Activated naive CD4-positive, alpha-beta T cell treated with anti-CD3 and anti-CD28 coated beads, Interleukin-2, amount 50 U/mL, for 16 hours (primary cell): ENCODE data around the gene STX11.

Experiments
- DNase-seq: peaks from one replicate; pipeline ENCODE4 v3.0.0-alpha.2; 2020

Gene STX11

GRCh38 chr6:144143878-144144277 is 6.4 kb upstream of the STX11 start:
- DNase-seq = no peak

- DNase-seq = no peak
These were observed 5.3 kb upstream of the STX11 start for GRCh38 chr6:144144996-144145395.

DNA sequence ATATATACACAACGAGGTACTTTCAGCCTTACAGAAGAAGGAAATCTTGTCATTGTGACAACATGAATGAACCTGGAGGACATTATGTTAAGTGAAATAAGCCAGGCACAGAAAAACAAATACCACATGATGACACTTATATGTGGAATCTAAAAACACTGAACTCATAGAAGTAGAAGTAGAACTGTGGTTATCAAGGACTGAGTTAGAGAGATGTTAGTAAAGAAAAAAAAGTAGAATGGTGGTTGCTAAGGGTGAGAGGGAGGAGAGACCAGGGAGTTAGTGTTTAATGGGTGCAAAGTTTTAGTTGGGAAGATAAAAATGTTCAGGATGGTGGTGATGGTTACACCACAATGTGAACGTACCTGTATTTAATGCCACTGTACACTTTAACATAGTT is 4.8 kb upstream of the STX11 start:
- DNase-seq = no peak

DNA sequence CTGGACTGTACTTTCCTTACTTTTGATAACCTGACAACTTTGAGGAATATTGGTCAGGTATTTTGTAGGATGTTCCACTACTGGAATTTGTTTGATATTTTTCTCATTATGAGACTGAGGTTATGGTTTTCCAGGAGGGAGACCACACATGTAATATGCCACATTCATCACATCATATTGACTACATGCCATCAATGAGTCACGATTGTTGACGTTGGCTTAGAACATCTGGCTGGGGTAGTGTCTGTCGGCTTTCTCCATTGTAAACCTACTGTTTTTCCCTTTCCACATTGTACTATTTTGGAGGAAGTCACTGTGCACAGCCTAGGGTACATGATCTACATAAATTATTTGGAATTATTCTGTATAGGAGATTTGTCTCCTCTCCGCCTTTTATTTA is 1.4 kb upstream of the STX11 start:
- no peak for DNase-seq

DNA sequence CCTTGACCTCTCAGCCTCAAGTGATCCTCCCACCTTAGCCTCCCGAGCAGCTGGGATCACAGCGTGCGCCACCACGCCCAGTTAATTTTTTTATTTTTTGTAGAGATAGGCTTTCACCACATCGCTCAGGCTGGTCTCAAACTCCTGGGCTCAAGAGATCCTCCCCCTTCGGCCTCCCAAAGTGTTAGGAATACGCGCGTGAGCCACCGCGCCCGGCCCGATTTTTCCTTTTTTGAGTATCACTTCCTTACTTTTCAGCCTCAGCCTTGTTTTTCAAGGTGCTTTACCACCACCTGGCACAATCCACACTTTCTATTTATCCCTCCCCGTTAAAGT is 791 bp upstream of the STX11 start:
- DNase-seq = no peak

- DNase-seq = peak; percentile 65
These were observed 667 bp downstream of the STX11 start for GRCh38 chr6:144150710-144151657.

DNA sequence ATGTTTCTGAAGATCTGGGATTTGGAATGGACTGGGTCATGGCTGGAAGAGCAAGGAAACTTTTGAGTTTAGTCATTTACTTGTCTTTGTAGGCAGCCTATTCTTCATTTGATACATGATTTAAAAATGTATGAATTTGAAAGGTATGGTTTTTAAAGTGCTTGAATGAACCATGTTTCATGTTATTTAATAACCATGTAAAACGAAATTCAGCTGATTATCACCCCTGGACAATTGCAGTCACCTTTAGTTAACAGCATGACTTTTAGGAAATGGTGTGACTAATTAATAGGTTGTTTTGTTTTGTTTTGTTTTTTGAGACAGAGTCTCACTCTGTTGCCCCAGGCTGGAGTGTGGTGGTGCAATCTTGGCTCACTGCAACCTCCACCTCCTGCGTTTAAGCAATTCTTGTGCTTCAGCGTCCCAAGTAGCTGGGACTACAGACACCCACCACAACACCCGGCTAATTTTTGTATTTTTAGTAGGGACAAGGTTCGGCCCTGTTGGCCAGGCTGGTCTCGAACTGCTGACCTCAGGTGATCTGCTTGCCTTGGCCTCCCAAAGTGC is 2.1 kb downstream of the STX11 start:
- DNase-seq = no peak

DNA sequence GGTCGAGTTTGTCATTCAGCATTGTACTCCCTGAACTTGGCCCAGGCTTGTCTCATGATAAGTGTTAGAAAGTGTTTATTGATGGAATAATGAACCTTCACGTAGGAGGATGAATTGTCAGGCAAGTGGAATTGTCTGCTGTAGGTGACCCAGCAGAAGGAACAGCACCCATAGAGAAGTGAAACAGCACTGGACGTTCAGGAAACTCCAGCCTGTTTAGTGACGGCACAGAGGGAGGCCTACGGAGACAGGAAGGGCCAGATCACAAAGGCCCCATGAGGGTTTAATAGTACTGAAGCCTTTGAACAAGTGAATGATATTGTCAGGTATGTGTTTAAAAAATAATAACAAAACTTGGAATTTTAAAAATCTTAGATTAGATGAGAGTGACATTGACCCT is 2.9 kb downstream of the STX11 start:
- DNase-seq = no peak

GRCh38 chr6:144153971-144154370 is 3.7 kb downstream of the STX11 start:
- DNase-seq = no peak

DNA sequence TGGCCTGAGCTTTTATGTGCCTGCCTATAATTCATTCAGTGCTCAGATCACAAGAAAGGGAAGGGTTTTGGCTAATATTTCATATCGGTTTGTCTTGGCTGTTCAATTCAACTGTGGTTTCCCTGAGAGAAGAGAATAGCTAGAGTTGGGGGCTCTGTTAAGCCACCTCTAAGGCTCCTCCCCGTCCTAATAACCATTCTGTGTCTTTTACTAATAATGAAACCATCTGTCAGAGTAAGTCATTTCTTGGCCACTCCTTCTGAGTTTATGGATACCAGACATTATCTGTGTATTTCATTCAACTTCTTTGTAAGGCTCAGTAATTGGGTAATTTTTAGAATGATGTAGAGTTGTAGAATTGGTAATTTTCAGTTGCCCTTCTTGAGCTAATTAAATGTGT is 5.2 kb downstream of the STX11 start:
- no peak for DNase-seq

GRCh38 chr6:144156338-144156737 is 6.0 kb downstream of the STX11 start:
- no peak for DNase-seq

DNA sequence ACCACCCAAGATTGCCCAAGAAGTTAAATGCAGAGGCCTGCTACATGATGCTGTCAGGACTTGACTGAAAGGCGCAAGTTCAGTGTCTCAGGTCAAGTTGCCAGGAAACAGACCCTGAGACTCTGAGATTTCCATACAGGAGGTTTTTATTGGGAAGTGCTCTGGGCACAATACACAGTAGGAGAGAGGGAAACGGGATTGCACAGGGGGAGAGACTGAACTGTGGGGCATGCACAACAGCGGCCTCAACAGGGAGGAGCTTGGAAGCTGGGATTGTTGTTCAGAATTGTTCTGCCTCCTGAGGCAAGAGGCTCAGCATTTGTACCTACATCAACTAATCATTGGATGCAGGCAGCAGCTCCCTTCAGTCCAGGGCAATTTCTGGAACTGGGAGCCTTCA is 6.7 kb downstream of the STX11 start:
- no peak for DNase-seq

DNA sequence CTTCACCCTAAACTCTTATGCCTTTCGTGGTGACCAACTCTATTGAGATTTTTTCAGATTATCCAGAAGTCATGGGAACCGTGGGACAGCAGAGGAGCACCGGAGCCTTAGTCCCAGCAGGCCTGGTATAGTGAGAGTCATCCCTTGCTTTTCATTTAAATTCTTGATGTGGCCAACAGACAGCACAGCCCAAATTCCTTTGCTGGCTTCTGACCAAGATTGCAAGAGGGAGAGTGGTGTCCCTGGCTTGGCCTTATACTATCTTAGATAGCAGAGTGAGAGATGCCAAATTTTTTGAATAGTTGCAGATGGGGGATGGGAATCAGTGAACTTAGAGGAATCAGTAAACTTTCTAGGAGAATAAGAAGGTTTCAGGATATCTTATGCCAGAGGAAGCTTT is 7.8 kb downstream of the STX11 start:
- DNase-seq = no peak

- DNase-seq = no peak
These were observed 8.9 kb downstream of the STX11 start for GRCh38 chr6:144159223-144159622.

- DNase-seq = no peak
These were observed 9.4 kb downstream of the STX11 start for GRCh38 chr6:144159742-144160141.

GRCh38 chr6:144160431-144161005 is 10.2 kb downstream of the STX11 start:
- no peak for DNase-seq

GRCh38 chr6:144161975-144162374 is 11.7 kb downstream of the STX11 start:
- DNase-seq = no peak

GRCh38 chr6:144162977-144163376 is 12.7 kb downstream of the STX11 start:
- DNase-seq = no peak

DNA sequence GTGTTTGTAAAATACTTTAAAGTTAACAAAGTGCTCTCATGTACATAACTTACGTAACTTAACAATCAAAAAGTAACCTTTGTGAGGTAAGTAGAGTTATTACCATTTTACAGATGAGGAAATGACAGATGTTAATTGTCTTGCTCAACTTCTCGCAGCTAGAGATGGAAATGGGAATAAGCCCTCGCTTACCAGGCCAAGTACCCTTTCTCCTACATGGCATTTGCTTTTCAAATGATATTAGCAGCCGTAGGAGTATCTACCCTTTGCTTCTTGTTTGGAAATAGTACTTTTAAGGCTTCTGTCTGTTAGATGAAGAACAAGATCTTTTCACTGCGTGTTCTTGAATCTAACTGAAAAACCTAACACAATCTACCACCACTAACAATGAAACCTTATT is 15.5 kb downstream of the STX11 start:
- no peak for DNase-seq

GRCh38 chr6:144170044-144170443 is 19.7 kb downstream of the STX11 start:
- no peak for DNase-seq

GRCh38 chr6:144171406-144171805 is 21.1 kb downstream of the STX11 start:
- no peak for DNase-seq

- DNase-seq = no peak
These were observed 23.7 kb downstream of the STX11 start for GRCh38 chr6:144174006-144174405.

DNA sequence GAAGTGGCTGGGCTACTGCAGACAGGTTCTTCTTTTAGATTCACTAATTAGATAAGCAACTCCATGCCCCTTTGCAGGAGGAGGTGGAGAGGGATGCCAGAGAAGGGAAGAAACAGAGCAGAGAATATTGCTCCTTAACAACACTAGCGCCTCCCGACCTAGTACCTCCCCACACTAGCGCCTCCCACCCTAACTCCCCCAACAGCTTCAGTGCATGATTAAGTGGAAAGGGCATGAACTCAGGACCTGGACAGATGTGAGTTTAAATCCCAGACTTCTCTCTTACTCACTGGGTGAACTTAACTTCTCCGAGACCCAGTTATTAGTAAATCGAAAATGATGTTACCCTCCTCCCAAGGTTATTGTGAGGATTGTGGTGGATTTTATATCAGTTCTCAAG is 25.7 kb downstream of the STX11 start:
- DNase-seq = no peak

GRCh38 chr6:144177726-144178125 is 27.4 kb downstream of the STX11 start:
- no peak for DNase-seq
